Glutamatergic neuron (in vitro differentiated cells): ENCODE measurements around the gene AP5S1. TPM values are rescaled to one million over a fixed set of nuclear protein-coding genes. Genes with fewer than 3 reads are reported as not detected.
A peak's percentile ranks its signal among the peaks of the same experiment; 100 is the strongest.

Experiments
- DNase-seq: peaks from one replicate; pipeline ENCODE4 v3.0.0; 2022
- H3K27ac Mint-ChIP-seq: one replicate; pipeline ENCODE4 v1.8.0; 2020; ENCODE audit warnings: mild to moderate bottlenecking, mixed read lengths, inconsistent platforms; ENCODE audit not compliant: unreplicated experiment
- H3K27me3 Mint-ChIP-seq: one replicate; pipeline ENCODE4 v1.8.0; 2020; ENCODE audit warnings: mild to moderate bottlenecking, moderate library complexity, mixed read lengths, inconsistent platforms; ENCODE audit not compliant: unreplicated experiment
- H3K36me3 Mint-ChIP-seq: one replicate; pipeline ENCODE4 v1.8.0; 2020; ENCODE audit warnings: mild to moderate bottlenecking, mixed read lengths, inconsistent platforms; ENCODE audit not compliant: unreplicated experiment
- H3K4me1 Mint-ChIP-seq: one replicate; pipeline ENCODE4 v1.8.0; 2020; ENCODE audit warnings: mild to moderate bottlenecking, low read depth, mixed read lengths, inconsistent platforms; ENCODE audit not compliant: unreplicated experiment
- H3K4me3 Mint-ChIP-seq: one replicate; pipeline ENCODE4 v1.8.0; 2020; ENCODE audit warnings: mild to moderate bottlenecking, mixed read lengths, inconsistent platforms; ENCODE audit not compliant: unreplicated experiment
- H3K9me3 Mint-ChIP-seq: one replicate; pipeline ENCODE4 v1.8.0; 2020; ENCODE audit warnings: mild to moderate bottlenecking, moderate library complexity, mixed read lengths, inconsistent platforms; ENCODE audit not compliant: unreplicated experiment
- CTCF ChIP-seq: fragments of 200-600 bp; sonication (generic); IDR thresholded peaks from one replicate; pipeline ENCODE4 v1.5.0; 2021; ENCODE audit not compliant: partially characterized antibody, unreplicated experiment
- total RNA-seq: library from RNA; stranded (reverse); fragmentation: NEBNext Ultra II Directional; extraction: Animal tissue kit (Norgen Biotek cat#: 25700); gene quantifications from one replicate; pipeline ENCODE4 v1.2.1, GENCODE V29; 2021; ENCODE audit not compliant: unreplicated experiment

Gene AP5S1
- total RNA-seq, 1 donor from 2014 or later: 8.1 TPM

DNA sequence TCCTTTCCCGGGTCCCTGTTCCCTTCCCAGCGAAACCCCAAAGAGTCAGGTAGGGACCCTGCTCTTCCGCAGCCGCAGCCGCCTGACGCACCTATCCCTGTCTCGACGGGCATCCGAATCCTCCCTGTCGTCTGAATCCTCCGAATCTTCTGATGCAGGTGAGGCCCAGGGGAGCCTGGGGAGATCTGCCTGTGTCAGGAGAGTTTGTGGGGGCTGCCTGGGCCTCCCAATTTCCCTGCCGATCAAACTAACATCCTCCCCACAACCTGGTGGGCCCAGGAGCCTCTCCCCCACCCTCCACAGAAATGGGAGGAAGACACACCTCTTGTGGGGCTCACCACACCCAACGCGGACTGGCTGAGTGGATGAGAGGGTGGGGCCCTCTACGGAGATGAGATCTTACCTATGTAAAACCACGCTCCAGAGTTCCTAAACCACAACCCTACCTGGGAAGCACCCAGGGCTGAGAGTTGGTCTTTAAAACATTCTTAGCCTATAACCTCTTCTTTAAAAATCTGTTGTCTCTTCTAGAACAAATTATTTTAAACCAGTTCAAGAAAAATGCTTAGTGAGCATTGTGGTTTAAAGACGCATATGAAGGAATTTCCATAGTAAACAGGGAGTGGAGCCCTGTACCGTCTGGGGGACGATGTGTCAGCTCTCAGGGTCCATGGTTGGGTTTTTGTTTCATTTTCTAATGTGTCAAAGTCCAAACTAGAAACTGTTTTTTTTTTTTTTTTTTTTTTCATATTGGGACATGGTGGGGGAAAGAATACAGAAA, 22.6 kb upstream of the AP5S1 start:
- peak overlapping the region; percentile 86 for H3K4me3 Mint-ChIP-seq
- peaks cover 13% of the 10 kb centered on the region for H3K27me3 Mint-ChIP-seq
- peaks cover 28% of the 10 kb centered on the region for H3K4me1 Mint-ChIP-seq
- peaks cover 5% of the 10 kb centered on the region for H3K36me3 Mint-ChIP-seq
- no peak for TF ChIP-seq CTCF
- H3K9me3 Mint-ChIP-seq: peaks cover 7% of the 10 kb centered on the region
- peak overlapping the region; percentile 23 for H3K27ac Mint-ChIP-seq
- DNase-seq: no peak

GRCh38 chr20:3798373-3798768, 22.0 kb upstream of the AP5S1 start:
- no peak for DNase-seq
- H3K9me3 Mint-ChIP-seq: peaks cover 12% of the 10 kb centered on the region
- H3K4me1 Mint-ChIP-seq: peaks cover 34% of the 10 kb centered on the region
- no peak overlapping the region for H3K27ac Mint-ChIP-seq
- H3K27me3 Mint-ChIP-seq: peaks cover 14% of the 10 kb centered on the region
- H3K36me3 Mint-ChIP-seq: peaks cover 7% of the 10 kb centered on the region
- TF ChIP-seq CTCF: no peak
- H3K4me3 Mint-ChIP-seq: peak overlapping the region; percentile 86

- peaks cover 13% of the 10 kb centered on the region for H3K9me3 Mint-ChIP-seq
- peaks cover 39% of the 10 kb centered on the region for H3K4me1 Mint-ChIP-seq
- no peak overlapping the region for H3K4me3 Mint-ChIP-seq
- no peak for TF ChIP-seq CTCF
- H3K27ac Mint-ChIP-seq: peak overlapping the region; percentile 28
- DNase-seq: no peak
- H3K27me3 Mint-ChIP-seq: peaks cover 17% of the 10 kb centered on the region
- peaks cover 7% of the 10 kb centered on the region for H3K36me3 Mint-ChIP-seq
Measured at GRCh38 chr20:3798908-3799248, 21.5 kb upstream of the AP5S1 start.

DNA sequence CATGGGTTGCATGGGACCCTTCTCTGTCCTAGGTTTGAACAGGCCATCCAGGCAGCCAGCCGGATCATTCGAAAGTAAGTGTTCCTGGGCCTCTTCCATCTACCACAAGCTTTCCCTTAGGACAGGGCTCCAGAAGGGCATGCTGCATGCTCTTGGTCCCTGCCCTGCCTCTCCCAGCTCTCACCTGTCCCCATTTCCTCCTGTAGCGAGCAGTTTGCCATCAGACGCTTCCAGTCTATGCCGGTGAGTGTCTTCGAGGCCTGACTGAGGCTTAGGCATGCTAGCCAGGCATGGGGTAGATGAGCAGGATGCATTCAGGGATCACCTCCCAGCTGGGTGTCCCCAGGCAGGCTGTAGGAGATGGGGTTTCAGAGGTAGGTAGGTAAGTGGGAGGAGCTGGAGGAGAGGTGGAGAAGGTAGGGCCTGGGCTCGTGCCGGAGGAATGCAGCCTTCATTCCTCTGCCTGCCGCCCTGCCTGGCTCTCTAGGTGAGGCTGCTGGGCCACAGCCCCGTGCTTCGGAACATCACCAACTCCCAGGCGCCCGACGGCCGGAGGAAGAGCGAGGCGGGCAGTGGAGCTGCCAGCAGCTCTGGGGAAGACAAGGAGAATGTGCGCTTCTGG, 20.0 kb upstream of the AP5S1 start:
- Mint-ChIP-seq H3K27ac (peak overlapping the region; percentile 48), H3K36me3 (peaks cover 7% of the 10 kb centered on the region), H3K4me3 (peak overlapping the region; percentile 64), H3K9me3 (peaks cover 14% of the 10 kb centered on the region), H3K27me3 (peaks cover 17% of the 10 kb centered on the region), H3K4me1 (peaks cover 47% of the 10 kb centered on the region)
- no peak for TF ChIP-seq CTCF
- DNase-seq: no peak

- Mint-ChIP-seq H3K4me1 (peaks cover 50% of the 10 kb centered on the region), H3K27me3 (peaks cover 17% of the 10 kb centered on the region), H3K9me3 (peaks cover 14% of the 10 kb centered on the region), H3K36me3 (peaks cover 7% of the 10 kb centered on the region), H3K27ac (no peak overlapping the region), H3K4me3 (no peak overlapping the region)
- no peak for DNase-seq
- no peak for TF ChIP-seq CTCF
Measured at GRCh38 chr20:3800878-3801260, 19.5 kb upstream of the AP5S1 start.
